Esophagus squamous epithelium (tissue), 5 donors: Measurements from ENCODE around the gene MICAL2. TPM values are rescaled to one million over a fixed set of nuclear protein-coding genes. Genes with fewer than 3 reads are reported as not detected.

Experiments
- DNase-seq: peaks from one replicate; lab custom pipeline; 2025; lab: John Stamatoyannopoulos, UW
- H3K27ac ChIP-seq, 4 donors: fragments of 200-600 bp; sonication (generic); one replicate each; pipeline ENCODE4 v1.5.1; 2016 to 2019; ENCODE audit warnings: mild to moderate bottlenecking in 1 of 4
- H3K27me3 ChIP-seq, 4 donors: fragments of 200-600 bp; sonication (generic); 1 replicate in 3 of 4; 2 replicates in 1 of 4; pipeline versions ENCODE4 v1.5.1 to v1.6.0; 2017 to 2021; ENCODE audit warnings: antibody characterized with exemption in 1 of 4
- H3K36me3 ChIP-seq, 3 donors: fragments of 200-600 bp; sonication (generic); one replicate each; pipeline ENCODE4 v1.5.1; 2016 to 2019
- H3K4me1 ChIP-seq, 3 donors: fragments of 200-600 bp; sonication (generic); one replicate each; pipeline ENCODE4 v1.5.1; 2017 to 2019
- H3K4me3 ChIP-seq, 4 donors: fragments of 200-600 bp; sonication (generic); 1 replicate in 3 of 4; 2 replicates in 1 of 4; pipeline ENCODE4 v1.5.1; 2016 to 2019; ENCODE audit warnings: mild to moderate bottlenecking in 2 of 4, moderate library complexity in 1 of 4
- H3K9me3 ChIP-seq, 3 donors: fragments of 200-600 bp; sonication (generic); one replicate each; pipeline ENCODE4 v1.5.1; 2016 to 2019
- CTCF ChIP-seq, 6 experiments: fragments of 450-650 bp in 4 of 6; fragments of 200-600 bp in 2 of 6; sonication (generic) in 2 of 6; IDR thresholded peaks; one replicate each; pipeline ENCODE4 v1.5.1; 2016 to 2019; ENCODE audit warnings: antibody characterized with exemption in 6 of 6, mild to moderate bottlenecking in 4 of 6, moderate library complexity in 4 of 6
- POLR2A ChIP-seq, 4 donors: fragments of 450-650 bp; IDR thresholded peaks; one replicate each; pipeline ENCODE4 v1.6.1; 2017; ENCODE audit warnings: antibody characterized with exemption in 4 of 4, mild to moderate bottlenecking in 4 of 4, moderate library complexity in 3 of 4
- WGBS, 2 donors: methylation state at CpG; one replicate each; pipeline ENCODE4 v1.1.5; 2018; 5-methylcytosine and 5-hydroxymethylcytosine counted together
- intact Hi-C: fragments of 100-400 bp; cut with DNase I; formaldehyde crosslinking; loops from one replicate; pipeline ENCODE4 v1.15.0; 2022
- total RNA-seq, 4 donors: library from RNA; depleted of rRNA; stranded (reverse); fragments of >200 nt; gene quantifications; one replicate each; pipeline ENCODE4 v1.1.0, GENCODE V29; 2016
- donor health status: DM: yes; HTN: yes; CAD: no.

Gene MICAL2
- total RNA-seq, 4 donors from 2014 or later = 10.1 to 49.0 (median 19.8) TPM

- Histone ChIP-seq H3K27me3 (no peaks in the 10 kb centered on the region), H3K4me1 (peaks cover 0 to 40% (median 18%) of the 10 kb centered on the region in 3 donors), H3K36me3 (no peaks in the 10 kb centered on the region), H3K9me3 (no peaks in the 10 kb centered on the region), H3K4me3 (no peak overlapping the region), H3K27ac (peak overlapping the region in 3 of 4 donors; percentile 43 to 87 (median 77))
- intact Hi-C loops = no loop called here
- no peak for DNase-seq
- TF ChIP-seq POLR2A (IDR thresholded peaks at IDR 0.05) (no peak), CTCF (IDR thresholded peaks at IDR 0.05) (no peak)
- 74 to 92% methylated on average over 6 of the region's 6 CpGs for WGBS, 2 donors
These were observed 176.2 kb downstream of the MICAL2 start for GRCh38 chr11:12286606-12287005.

- H3K9me3 ChIP-seq = no peaks in the 10 kb centered on the region
- 10 to 14% methylated on average over 2 of the region's 2 CpGs for WGBS, 2 donors
- H3K36me3 ChIP-seq = no peaks in the 10 kb centered on the region
- peaks cover 0 to 36% (median 18%) of the 10 kb centered on the region in 3 donors for H3K4me1 ChIP-seq
- H3K27me3 ChIP-seq = no peaks in the 10 kb centered on the region
- peak overlapping the region; percentile 61 to 87 (median 76) for H3K27ac ChIP-seq
- no peak for TF ChIP-seq POLR2A (IDR thresholded peaks at IDR 0.05)
- TF ChIP-seq CTCF (IDR thresholded peaks at IDR 0.05) = no peak
- intact Hi-C loops = no loop called here
- no peak for DNase-seq
- H3K4me3 ChIP-seq = no peak overlapping the region
These were observed 176.6 kb downstream of the MICAL2 start for GRCh38 chr11:12287009-12287373.

- TF ChIP-seq CTCF (IDR thresholded peaks at IDR 0.05) (peak in 2 of 6 experiments; percentile 6 to 43), POLR2A (IDR thresholded peaks at IDR 0.05) (no peak)
- whole genome bisulfite sequencing, 2 donors = 25 to 79% methylated on average over 2 to 4 of the region's 13 CpGs
- intact Hi-C loops = no loop called here
- Histone ChIP-seq H3K36me3 (no peaks in the 10 kb centered on the region), H3K9me3 (no peaks in the 10 kb centered on the region), H3K27ac (peak overlapping the region; percentile 61 to 87 (median 76)), H3K4me1 (peaks cover 0 to 33% (median 18%) of the 10 kb centered on the region in 3 donors), H3K4me3 (no peak overlapping the region), H3K27me3 (no peaks in the 10 kb centered on the region)
- DNase-seq = no peak
These were observed 177.2 kb downstream of the MICAL2 start for GRCh38 chr11:12287374-12288211.

DNA sequence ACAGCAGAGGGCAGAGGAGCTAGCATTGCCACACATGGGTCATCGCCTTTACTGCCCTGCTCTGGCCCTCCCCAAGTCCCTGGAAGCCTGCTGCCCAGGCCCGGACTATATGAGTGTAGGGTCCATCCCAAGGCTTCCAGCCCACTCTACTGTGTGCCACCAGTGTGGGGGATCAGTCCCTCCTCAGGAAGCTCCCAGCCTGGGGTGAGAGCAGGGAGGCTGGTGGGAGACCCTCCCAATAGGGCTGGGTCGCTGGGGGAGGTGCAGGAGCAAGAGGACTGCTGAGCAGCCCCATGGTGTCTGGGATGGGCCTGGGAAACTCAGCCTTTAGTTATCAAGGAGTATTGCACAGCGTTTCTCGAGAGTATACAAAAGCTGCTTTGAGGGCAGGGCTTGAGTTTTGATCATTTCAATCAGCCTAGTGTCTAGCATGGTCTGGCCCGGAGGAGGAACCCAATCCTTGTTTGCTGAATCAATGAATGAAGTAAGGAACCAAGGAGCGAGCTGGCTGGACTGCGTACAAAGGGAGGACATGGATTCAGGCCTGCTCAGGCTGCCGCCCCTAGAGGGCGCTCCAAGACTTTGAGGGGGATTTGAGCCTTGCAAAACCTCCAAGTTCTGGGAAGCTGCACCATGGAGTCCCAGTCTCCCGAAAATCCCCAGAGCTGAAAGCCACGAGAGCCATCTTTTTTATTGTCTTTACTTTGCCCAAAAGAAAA, 178.0 kb downstream of the MICAL2 start:
- 45 to 52% methylated on average over 6 to 8 of the region's 12 CpGs for WGBS, 2 donors
- intact Hi-C loops = no loop called here
- no peak overlapping the region for H3K4me3 ChIP-seq

More for the DNA sequence above, 178.0 kb downstream of the MICAL2 start:
- H3K36me3 ChIP-seq = no peaks in the 10 kb centered on the region
- H3K27me3 ChIP-seq = no peaks in the 10 kb centered on the region
- TF ChIP-seq POLR2A (IDR thresholded peaks at IDR 0.05) (no peak), CTCF (IDR thresholded peaks at IDR 0.05) (peak; percentile 43 to 82 (median 72))
- DNase-seq = no peak
- peaks cover 0 to 33% (median 18%) of the 10 kb centered on the region in 3 donors for H3K4me1 ChIP-seq
- H3K9me3 ChIP-seq = no peaks in the 10 kb centered on the region
- peak overlapping the region; percentile 61 to 87 (median 76) for H3K27ac ChIP-seq
